ENCODE measurements around the gene ARMH4.

Gene ARMH4

GRCh38 chr14:58078471-58078870 is 73.5 kb downstream of the ARMH4 start:
- no peak overlapping the region for H3K27ac ChIP-seq
- TF ChIP-seq, protein P1, sequence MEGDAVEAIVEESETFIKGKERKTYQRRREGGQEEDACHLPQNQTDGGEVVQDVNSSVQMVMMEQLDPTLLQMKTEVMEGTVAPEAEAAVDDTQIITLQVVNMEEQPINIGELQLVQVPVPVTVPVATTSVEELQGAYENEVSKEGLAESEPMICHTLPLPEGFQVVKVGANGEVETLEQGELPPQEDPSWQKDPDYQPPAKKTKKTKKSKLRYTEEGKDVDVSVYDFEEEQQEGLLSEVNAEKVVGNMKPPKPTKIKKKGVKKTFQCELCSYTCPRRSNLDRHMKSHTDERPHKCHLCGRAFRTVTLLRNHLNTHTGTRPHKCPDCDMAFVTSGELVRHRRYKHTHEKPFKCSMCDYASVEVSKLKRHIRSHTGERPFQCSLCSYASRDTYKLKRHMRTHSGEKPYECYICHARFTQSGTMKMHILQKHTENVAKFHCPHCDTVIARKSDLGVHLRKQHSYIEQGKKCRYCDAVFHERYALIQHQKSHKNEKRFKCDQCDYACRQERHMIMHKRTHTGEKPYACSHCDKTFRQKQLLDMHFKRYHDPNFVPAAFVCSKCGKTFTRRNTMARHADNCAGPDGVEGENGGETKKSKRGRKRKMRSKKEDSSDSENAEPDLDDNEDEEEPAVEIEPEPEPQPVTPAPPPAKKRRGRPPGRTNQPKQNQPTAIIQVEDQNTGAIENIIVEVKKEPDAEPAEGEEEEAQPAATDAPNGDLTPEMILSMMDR (conservative IDR thresholded peaks at IDR 0.05): no peak

GRCh38 chr14:58078068-58078467 is 73.9 kb downstream of the ARMH4 start:
- TF ChIP-seq, protein P1 (conservative IDR thresholded peaks at IDR 0.05): no peak

DNA sequence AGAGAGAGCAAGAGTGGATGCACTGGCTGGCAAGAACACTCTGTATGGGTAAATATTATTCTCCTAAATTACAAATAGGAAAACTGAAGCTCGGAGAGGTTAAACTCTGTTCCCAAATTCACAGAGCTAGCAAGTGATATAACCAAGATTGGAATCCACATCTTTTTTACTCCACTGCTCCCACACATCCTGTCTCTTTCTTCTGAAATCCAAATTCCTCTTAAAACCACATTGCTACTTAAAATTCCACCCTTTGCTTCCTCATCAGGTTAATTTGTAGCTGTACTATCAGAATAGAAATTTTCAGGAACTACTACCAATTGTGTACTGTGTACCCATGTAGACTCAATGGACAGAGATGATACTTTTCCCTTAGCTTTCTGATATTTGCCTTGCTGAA is 74.4 kb downstream of the ARMH4 start:
- TF ChIP-seq, protein P1 (conservative IDR thresholded peaks at IDR 0.05): no peak
- no peak overlapping the region for H3K27ac ChIP-seq

More at GRCh38 chr14:58078068-58078467, 73.9 kb downstream of the ARMH4 start:
- no peak overlapping the region for H3K27ac ChIP-seq

DNA sequence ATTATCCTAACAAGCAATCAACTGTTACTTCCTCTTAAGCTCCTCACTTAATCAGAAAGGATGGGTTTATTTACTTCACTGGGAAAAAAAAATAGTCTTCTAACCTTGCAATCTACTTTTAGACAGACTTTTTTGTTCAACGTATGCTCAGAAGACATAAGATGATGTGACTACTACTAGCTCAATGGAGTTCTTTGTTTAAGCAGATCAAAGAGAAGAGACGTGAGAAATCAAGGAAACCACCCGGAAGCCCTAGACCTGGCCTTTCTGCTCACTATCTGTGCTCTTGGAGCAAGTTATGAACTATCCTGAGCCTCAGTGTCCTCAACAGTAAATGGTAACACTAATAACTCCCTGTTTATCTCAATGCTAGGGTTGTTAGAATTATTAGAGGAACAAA is 78.5 kb downstream of the ARMH4 start:
- H3K27ac ChIP-seq: peak overlapping the region; percentile 17; the same call in 1 of the 2 replicates
- TF ChIP-seq, protein P1 (conservative IDR thresholded peaks at IDR 0.05): no peak

- TF ChIP-seq, protein P1 (conservative IDR thresholded peaks at IDR 0.05): peak; percentile 78
- H3K27ac ChIP-seq: no peak overlapping the region
Observed at GRCh38 chr14:58072288-58073071, 79.5 kb downstream of the ARMH4 start.

GRCh38 chr14:58071341-58071740 is 80.7 kb downstream of the ARMH4 start:
- TF ChIP-seq, protein P1 (conservative IDR thresholded peaks at IDR 0.05): no peak
- no peak overlapping the region for H3K27ac ChIP-seq

DNA sequence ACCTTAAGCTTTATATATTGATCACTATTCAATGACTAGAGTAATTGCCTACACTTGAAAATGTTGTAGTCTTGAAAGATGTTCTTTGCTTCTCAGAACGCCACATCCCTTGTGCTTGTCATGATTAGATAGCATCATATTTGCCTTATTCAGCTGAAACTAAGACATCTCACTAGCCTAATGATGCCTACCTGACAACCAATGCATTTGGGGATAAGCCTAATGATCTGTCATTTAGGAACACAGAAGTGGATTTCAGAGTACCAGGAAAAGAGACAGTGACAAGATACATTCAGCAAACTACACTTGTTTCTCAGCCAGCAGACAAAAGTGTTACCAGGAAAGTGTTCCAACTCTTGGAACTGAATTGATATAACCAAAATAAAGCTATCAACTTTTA is 83.7 kb downstream of the ARMH4 start:
- TF ChIP-seq, protein P1 (conservative IDR thresholded peaks at IDR 0.05): no peak
- no peak overlapping the region for H3K27ac ChIP-seq

Data from VCaP (cell line).